Neural progenitor cell (in vitro differentiated cells): ENCODE results near the gene NRGN.

Experiments used
- CTCF ChIP-seq: fragments of 200-600 bp; sonication (generic); IDR thresholded peaks from 2 replicates; pipeline ENCODE4 v1.5.1; 2017; ENCODE audit warnings: antibody characterized with exemption, mild to moderate bottlenecking
- EZH2 ChIP-seq: fragments of 200-600 bp; sonication (generic); IDR thresholded peaks from 2 replicates; pipeline ENCODE4 v1.6.1; 2017; ENCODE audit warnings: antibody characterized with exemption, mild to moderate bottlenecking, moderate library complexity

- TF ChIP-seq EZH2 (peak; percentile 83), CTCF (peak; percentile 44)
Observed at GRCh38 chr11:124745835-124746620, 6.3 kb downstream of the NRGN start.
